Measurements from ENCODE around the gene CFAP161.

DNA sequence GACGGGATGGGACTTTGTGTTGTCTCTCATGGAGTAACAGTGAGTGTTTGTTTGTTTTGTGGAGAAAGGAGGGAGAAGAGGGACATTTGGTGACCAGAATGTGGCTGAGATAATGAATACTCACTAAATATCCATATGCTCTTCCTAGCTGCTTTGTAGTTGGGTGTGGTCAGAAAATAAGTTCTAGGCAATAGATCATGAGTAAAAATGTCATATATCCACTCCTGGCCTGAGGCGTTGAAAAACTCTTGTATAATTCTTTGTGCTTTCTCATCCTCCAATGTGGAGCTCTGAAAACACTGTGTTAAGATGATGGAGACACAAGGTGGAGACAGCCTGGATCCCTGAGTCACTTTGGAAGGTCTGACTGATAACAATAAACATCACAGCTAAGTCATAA lies 34.6 kb downstream of the CFAP161 start:
- TF ChIP-seq POLR2A (IDR thresholded peaks at IDR 0.05; ENCODE audit: low read depth, low read length): no peak
- no peak for TF ChIP-seq TAF1 (IDR thresholded peaks at IDR 0.05; ENCODE audit: low read depth, low read length)
- no peak for TF ChIP-seq POLR2AphosphoS5 (IDR thresholded peaks at IDR 0.05; ENCODE audit: low read depth, low read length)
- no peak for TF ChIP-seq PAX5 (IDR thresholded peaks at IDR 0.05; ENCODE audit: insufficient read depth, low read length, severe bottlenecking)
- TF ChIP-seq SPI1 (IDR thresholded peaks at IDR 0.05; ENCODE audit: low read depth, low read length): no peak
